Endothelial cell of umbilical vein (primary cell): ENCODE measurements around the gene PFKFB3. TPM values are rescaled to one million over a fixed set of nuclear protein-coding genes. Genes with fewer than 3 reads are reported as not detected.
"Not testable (repeated sequence)": the region's sequence is repeated elsewhere in the genome, so short reads cannot be mapped to it uniquely, and the experiment has no call there.

Source experiments
- BruUV-seq: library from RNA; stranded (reverse); fragments of 400-500 nt; replicated peaks from 2 replicates; lab custom pipeline; 2021; lab: Mats Ljungman, UMichigan
- CTCF ChIA-PET: fragments of 300-600, 350-600 bp; sonication (Branson Sonifier 250); formaldehyde crosslinking; loops from one replicate; lab custom pipeline; 2021; ENCODE audit warnings: antibody characterized with exemption, inconsistent platforms; lab: Charles Lee
- POLR2A ChIA-PET: fragments of 300-600, 350-600 bp; sonication (Branson Sonifier 250); formaldehyde crosslinking; loops from one replicate; lab custom pipeline; 2021; ENCODE audit warnings: antibody characterized with exemption, inconsistent platforms; lab: Charles Lee
- DNase-seq: peaks from one replicate; pipeline ENCODE4 v3.0.0-alpha.2; 2011; ENCODE audit warnings: low read depth, low spot score
- FAIRE-seq: peaks from 2 replicates; lab custom pipeline; 2011; peaks lifted over from hg19 to GRCh38; lab: Jason Lieb, UNC
- H2AFZ ChIP-seq: 2 replicates; pipeline ENCODE4 v1.6.0; 2012; ENCODE audit warnings: low read depth, low read length, control low read depth, inconsistent platforms
- H3K27ac ChIP-seq: 2 replicates; pipeline ENCODE4 v1.5.1; 2011; ENCODE audit warnings: low read depth, mild to moderate bottlenecking, control low read depth, low read length, moderate library complexity; ENCODE audit not compliant: insufficient read depth
- H3K27me3 ChIP-seq, 2 experiments: 2 replicates each; pipeline versions ENCODE4 v1.6.0 to v1.6.1; 2011; ENCODE audit warnings: low read length in 2 of 2, mixed read lengths in 1 of 2; ENCODE audit not compliant: control insufficient read depth in 2 of 2, insufficient read depth in 2 of 2
- H3K36me3 ChIP-seq, 2 experiments: 2 replicates in 1 of 2; 3 replicates in 1 of 2; pipeline ENCODE4 v1.5.1; 2011; ENCODE audit warnings: low read length in 2 of 2, mild to moderate bottlenecking in 1 of 2, moderate library complexity in 1 of 2; ENCODE audit not compliant: control insufficient read depth in 2 of 2, insufficient read depth in 2 of 2; ENCODE audit errors: extremely low read depth in 1 of 2
- H3K4me1 ChIP-seq: 3 replicates; pipeline ENCODE4 v1.5.1; 2011; ENCODE audit warnings: mild to moderate bottlenecking, low read length; ENCODE audit not compliant: control insufficient read depth, insufficient read depth; ENCODE audit errors: extremely low read depth
- H3K4me2 ChIP-seq: 2 replicates; pipeline ENCODE4 v1.6.1; 2011; ENCODE audit warnings: low read length, control low read depth, mixed read lengths; ENCODE audit not compliant: insufficient read depth
- H3K4me3 ChIP-seq, 3 experiments: fragments of 200-600 bp in 1 of 3; sonication (generic), shearing (Covaris generic) in 1 of 3; replicated peaks in 1 of 3; 2 replicates each; pipeline ENCODE4 v1.5.1; 2011 to 2016; ENCODE audit warnings: control low read depth in 3 of 3, low read length in 3 of 3, mild to moderate bottlenecking in 2 of 3, inconsistent platforms in 1 of 3, low read depth in 1 of 3, moderate library complexity in 1 of 3; ENCODE audit not compliant: insufficient read depth in 1 of 3
- H3K79me2 ChIP-seq: 2 replicates; pipeline ENCODE4 v1.6.0; 2012; ENCODE audit warnings: low read length, inconsistent platforms; ENCODE audit not compliant: control insufficient read depth, insufficient read depth
- H3K9ac ChIP-seq: replicated peaks from 2 replicates; pipeline ENCODE3; 2011; ENCODE audit warnings: low read length, control low read depth; ENCODE audit not compliant: insufficient read depth; ENCODE audit errors: extremely low read depth
- H3K9me1 ChIP-seq: replicated peaks from 3 replicates; pipeline ENCODE4 v1.6.0; 2011; ENCODE audit warnings: mild to moderate bottlenecking, low read length; ENCODE audit not compliant: control insufficient read depth, insufficient read depth; ENCODE audit errors: extremely low read depth
- H3K9me3 ChIP-seq: replicated peaks from 2 replicates; pipeline ENCODE4 v1.5.1; 2012; ENCODE audit warnings: low read length, inconsistent platforms; ENCODE audit not compliant: control insufficient read depth, insufficient read depth
- H4K20me1 ChIP-seq: replicated peaks from 2 replicates; pipeline ENCODE3; 2011; ENCODE audit warnings: mild to moderate bottlenecking, low read length; ENCODE audit not compliant: control insufficient read depth, insufficient read depth; ENCODE audit errors: extremely low read depth
- FOS ChIP-seq: IDR thresholded peaks from 2 replicates; pipeline ENCODE4 v1.6.1; 2011; ENCODE audit warnings: mild to moderate bottlenecking, low read length, moderate library complexity, borderline replicate concordance; ENCODE audit not compliant: insufficient read depth
- GATA2 ChIP-seq: IDR thresholded peaks from 2 replicates; pipeline ENCODE4 v1.7.0; 2011; ENCODE audit warnings: low read depth, mild to moderate bottlenecking, moderate library complexity, mixed read lengths, low read length; ENCODE audit not compliant: insufficient read length, insufficient read depth
- dilution Hi-C: fragments of 300-500 bp; cut with MboI; formaldehyde crosslinking; loops from one replicate; pipeline ENCODE4 v1.15.0; 2019; ENCODE audit warnings: low sequenced_read_pairs; ENCODE audit not compliant: extremely low pct_ligation_motif_present
- intact Hi-C: fragments of 100-400 bp; cut with micrococcal nuclease; formaldehyde crosslinking; loops from one replicate; pipeline ENCODE4 v1.10.0; 2022
- polyA plus RNA-seq, 4 experiments: library from polyadenylated mRNA; depleted of rRNA in 3 of 4; stranded (reverse) in 3 of 4; unstranded in 1 of 4; fragments of >200 nt; gene quantifications; 2 replicates each; pipeline versions ENCODE4 v1.2.1 to v1.2.3, GENCODE V29; 2011 to 2012; ENCODE audit warnings: missing spikeins in 1 of 4
- total RNA-seq: library from RNA; stranded (reverse); gene quantifications from 2 replicates; pipeline ENCODE4 v1.2.3, GENCODE V29; 2021

PFKFB3 gene
- total and polyA plus RNA-seq, 2 donors (not counting 3 experiments of a cell fraction or from before 2014, with no cell fraction given), result 15.8 to 33.7 TPM

- Histone ChIP-seq H3K4me2 (no peak overlapping the region), H3K9me1 (no peaks in the 10 kb centered on the region), H3K4me1 (peaks cover 3% of the 10 kb centered on the region), H3K79me2 (no peaks in the 10 kb centered on the region), H3K27ac (no peak overlapping the region), H3K36me3 (no peaks in the 10 kb centered on the region), H3K9me3 (no peaks in the 10 kb centered on the region), H3K9ac (no peak overlapping the region), H4K20me1 (no peaks in the 10 kb centered on the region), H3K27me3 (no peaks in the 10 kb centered on the region), H2AFZ (no peak overlapping the region), H3K4me3 (no peak overlapping the region)
- intact Hi-C loops, result no loop called here
- ChIA-PET CTCF (interaction anchor here (1.6 kb wide), 1 partner anchor 26 kb away, joined by 3 read pairs; no protein-coding TSS in a partner anchor), POLR2A (interaction anchor here (0.6 kb wide), 1 partner anchor 670 kb away, joined by 3 read pairs; no protein-coding TSS in a partner anchor)
- FAIRE-seq, result no peak
- TF ChIP-seq FOS (no peak), GATA2 (no peak)
- BruUV-seq, result no TSS peak
- no peak for DNase-seq
- dilution Hi-C loops, result no loop called here
Observed at GRCh38 chr10:6282454-6282958, 79.8 kb downstream of the PFKFB3 start.

GRCh38 chr10:6283655-6284054, 80.9 kb downstream of the PFKFB3 start:
- Histone ChIP-seq H3K9me1 (no peaks in the 10 kb centered on the region), H3K4me3 (no peak overlapping the region), H3K4me2 (no peak overlapping the region), H4K20me1 (no peaks in the 10 kb centered on the region), H3K9ac (no peak overlapping the region), H3K27ac (no peak overlapping the region), H3K79me2 (no peaks in the 10 kb centered on the region), H2AFZ (no peak overlapping the region), H3K27me3 (no peaks in the 10 kb centered on the region), H3K4me1 (peaks cover 3% of the 10 kb centered on the region), H3K9me3 (no peaks in the 10 kb centered on the region), H3K36me3 (no peaks in the 10 kb centered on the region)
- POLR2A ChIA-PET, result interaction anchor here (0.6 to 0.8 kb wide), 2 partner anchors 81 to 115 kb away, joined by 3 read pairs; partner anchors contain the start of gene PFKFB3
- CTCF ChIA-PET, result no interaction called here
- dilution Hi-C loops, result no loop called here
- no TSS peak for BruUV-seq
- no peak for TF ChIP-seq GATA2
- no peak for DNase-seq
- no peak for FAIRE-seq
- intact Hi-C loops, result no loop called here

- H3K27ac ChIP-seq, H3K4me1 ChIP-seq, POLR2A ChIA-PET, H3K4me2 ChIP-seq, H2AFZ ChIP-seq, H3K9me1 ChIP-seq, H3K27me3 ChIP-seq, dilution Hi-C loops, H3K9ac ChIP-seq, DNase-seq, intact Hi-C loops, H3K4me3 ChIP-seq, BruUV-seq, FAIRE-seq, H3K79me2 ChIP-seq, H4K20me1 ChIP-seq, H3K36me3 ChIP-seq, H3K9me3 ChIP-seq: not testable (repeated sequence)
- CTCF ChIA-PET, result interaction anchor here (0.6 to 0.7 kb wide), 2 partner anchors 10 to 13 kb away, joined by 3 read pairs; no protein-coding TSS in a partner anchor
Observed at GRCh38 chr10:6290621-6291020, 87.9 kb downstream of the PFKFB3 start.
